GM19468 (cell line): ENCODE results near the gene RPRD2.

Experiments
- ATAC-seq: cut with Tn5 transposase; IDR thresholded peaks from one replicate; pipeline ENCODE4 v1.9.1; 2021; ENCODE audit warnings: mild to moderate bottlenecking, moderate library complexity, moderate number of reproducible peaks; ENCODE audit not compliant: unreplicated experiment; ENCODE audit errors: extremely low read depth

Gene RPRD2

GRCh38 chr1:150511551-150511950 lies 147.6 kb downstream of the RPRD2 start:
- no peak for ATAC-seq

DNA sequence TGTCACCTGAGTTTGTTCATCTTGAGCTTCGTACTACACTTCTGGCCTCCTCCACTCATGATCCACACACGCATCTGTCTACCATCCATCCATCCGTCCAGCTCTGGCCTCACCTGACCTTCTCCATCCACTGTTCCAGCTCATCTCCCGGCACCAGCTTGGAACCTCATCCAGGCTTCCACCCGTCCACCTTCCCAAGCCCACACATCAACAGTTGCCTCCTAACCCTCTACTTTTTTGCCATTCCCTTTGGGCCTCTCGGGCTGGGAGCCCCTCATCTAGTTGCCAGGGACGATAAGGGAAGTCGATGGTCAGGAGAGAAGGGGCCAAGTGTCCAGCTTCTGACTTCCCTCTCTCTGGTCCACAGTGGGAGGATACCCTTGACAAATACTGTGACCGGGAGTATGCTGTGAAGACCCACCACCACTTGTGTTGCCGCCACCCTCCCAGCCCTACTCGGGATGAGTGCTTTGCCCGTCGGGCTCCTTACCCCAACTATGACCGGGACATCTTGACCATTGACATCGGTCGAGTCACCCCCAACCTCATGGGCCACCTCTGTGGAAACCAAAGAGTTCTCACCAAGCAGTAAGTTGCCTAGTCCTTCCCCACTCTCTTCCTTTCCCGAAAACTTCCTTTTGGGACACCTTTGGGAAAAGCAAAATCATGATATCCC lies 148.2 kb downstream of the RPRD2 start:
- no peak for ATAC-seq

- no peak for ATAC-seq
These were observed 148.9 kb downstream of the RPRD2 start for GRCh38 chr1:150512846-150513245.

GRCh38 chr1:150513351-150513791 lies 149.4 kb downstream of the RPRD2 start:
- ATAC-seq: no peak

DNA sequence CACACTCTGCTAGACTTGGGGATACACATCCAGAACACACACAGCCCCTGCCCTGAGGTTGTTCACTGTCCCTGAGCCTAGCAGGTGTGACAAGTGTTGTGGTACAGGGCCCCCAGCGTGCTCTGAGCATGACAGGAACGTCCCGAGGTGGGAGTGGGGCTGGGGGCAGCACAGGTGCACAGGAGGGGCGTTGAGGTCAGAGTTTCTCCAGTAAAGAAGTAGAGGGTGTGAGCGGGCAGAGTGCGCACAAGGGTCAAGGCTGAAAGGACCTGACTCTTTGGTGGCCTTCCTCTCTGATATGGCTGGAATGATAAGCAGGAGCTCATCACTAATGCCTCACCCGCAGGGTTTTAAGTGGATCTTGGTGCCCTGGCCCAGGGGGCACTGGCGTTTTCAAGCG lies 150.3 kb downstream of the RPRD2 start:
- no peak for ATAC-seq

DNA sequence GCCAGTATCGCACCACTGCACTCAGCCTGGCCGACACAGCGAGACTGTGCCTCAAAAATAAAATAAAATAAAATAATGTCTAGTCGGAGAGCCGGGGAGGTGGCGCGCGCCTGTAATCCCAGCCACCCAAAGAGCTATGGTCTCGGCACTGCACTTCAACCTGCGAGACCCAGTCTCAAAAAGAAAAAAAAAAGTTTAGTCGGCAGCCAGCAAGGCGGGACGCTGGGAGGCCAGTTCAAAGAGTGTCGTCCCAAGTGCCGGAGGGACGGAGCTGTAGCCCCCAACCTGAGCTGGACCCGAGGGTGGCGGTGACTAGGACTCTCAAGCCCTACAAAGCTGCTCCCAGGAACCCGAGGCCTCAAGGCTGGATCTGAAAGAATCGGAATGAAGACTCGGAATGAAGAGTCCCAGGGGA lies 151.0 kb downstream of the RPRD2 start:
- ATAC-seq: no peak

- peak; percentile 92 for ATAC-seq
These were observed 151.5 kb downstream of the RPRD2 start, which contains the start of gene FALEC for GRCh38 chr1:150515328-150516049. FALEC (plus strand) TSS chr1:150515752.

DNA sequence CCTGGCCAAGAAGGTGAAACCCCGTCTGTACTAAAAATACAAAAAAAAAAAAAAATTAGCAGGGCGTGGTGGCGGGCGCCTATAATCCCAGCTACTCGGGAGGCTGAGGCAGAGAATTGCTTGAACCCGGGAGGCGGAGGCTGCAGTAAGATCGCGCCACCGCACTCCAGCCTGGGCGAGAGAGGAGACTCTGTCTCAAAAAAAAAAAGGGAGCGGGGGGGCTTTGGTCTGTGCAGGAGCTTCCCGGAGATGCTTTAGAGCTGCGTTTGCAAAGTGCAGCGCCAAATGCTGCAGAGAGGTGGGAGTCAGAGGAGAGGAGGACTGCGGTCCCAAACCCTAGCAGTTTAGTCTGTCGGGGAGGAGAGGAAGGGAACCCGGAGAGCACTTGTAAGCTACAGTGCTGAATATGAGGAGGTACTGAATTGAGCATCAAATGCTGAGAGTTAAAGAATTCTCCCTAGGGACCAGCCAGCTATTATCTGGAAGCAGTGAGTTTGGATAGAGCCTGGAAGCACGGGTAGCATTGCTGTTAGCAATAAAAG lies 152.2 kb downstream of the RPRD2 start:
- no peak for ATAC-seq

- no peak for ATAC-seq
These were observed 152.7 kb downstream of the RPRD2 start for GRCh38 chr1:150516616-150517015.

- ATAC-seq: no peak
These were observed 157.4 kb downstream of the RPRD2 start for GRCh38 chr1:150521196-150521968.

GRCh38 chr1:150525348-150525747 lies 161.4 kb downstream of the RPRD2 start:
- no peak for ATAC-seq
